ENCODE measurements around the gene C10orf62. TPM values are rescaled to one million over a fixed set of nuclear protein-coding genes. Genes with fewer than 3 reads are reported as not detected.

C10orf62 gene, protein sequence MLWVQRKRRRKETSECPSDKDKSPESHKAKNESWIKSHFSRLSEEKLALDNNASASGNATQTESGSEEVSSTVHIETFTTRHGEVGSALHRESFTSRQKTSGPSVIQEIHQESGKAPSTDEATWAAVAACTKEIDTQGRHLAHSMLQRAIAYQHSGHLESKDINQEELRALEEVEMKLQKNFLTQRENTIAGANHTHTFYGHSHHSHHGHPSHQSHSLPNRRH
- total RNA-seq (2011; cell fraction: chromatin; rRNA removed; ENCODE audit: low replicate concordance): not detected in 2 replicates
- not detected in 2 replicates for total RNA-seq (2011; cell fraction: nucleolus; rRNA removed)
- total RNA-seq (2011; cell fraction: nucleoplasm; rRNA removed): not detected in 2 replicates
- total RNA-seq (2014; rRNA removed) (not detected in 2 replicates), total RNA-seq (2014; rRNA removed; fragmentation: Illumina TruSeq; extraction: Trizol) (not detected in 2 replicates), total RNA-seq (2015; rRNA removed; fragmentation: Illumina TruSeq; extraction: Trizol) (not detected in 2 replicates), total RNA-seq (2021) (not detected in 2 replicates), polyA plus RNA-seq (2011; rRNA removed) (not detected in 2 replicates), polyA plus RNA-seq (2014; fragmentation: Illumina TruSeq; extraction: Trizol) (not detected in 2 replicates), polyA plus RNA-seq (2014; fragmentation: Nextera tagmentation; extraction: Ambion mirVana) (not detected), polyA plus RNA-seq (2014; rRNA removed) (not detected in 2 replicates), polyA minus RNA-seq (2011; rRNA and poly(A)+ RNA removed) (not detected in 2 replicates), Bru-seq, nascent RNA (percentile 22 among the genes with signal in this experiment), BruChase-seq, experiment 1, labeled RNA remaining after a 2-hour chase (not detected), BruChase-seq, experiment 2, labeled RNA remaining after a 6-hour chase (not detected)
- not detected in 2 replicates for polyA plus RNA-seq (2011; cell fraction: cytosol; rRNA removed)
- polyA plus RNA-seq (2011; cell fraction: nucleus; rRNA removed): not detected in 2 replicates
- polyA plus RNA-seq (2012): not detected in 2 replicates
- not detected in 2 replicates for polyA minus RNA-seq (2011; cell fraction: cytosol; rRNA and poly(A)+ RNA removed)
- polyA minus RNA-seq (2011; cell fraction: nucleus; rRNA and poly(A)+ RNA removed): not detected in 2 replicates
- long read RNA-seq, experiment 1: 0 reads
- long read RNA-seq, experiment 2: 0 reads
- long read RNA-seq, experiment 3: 0 reads

- in situ Hi-C loops (cut with MboI): no loop called here
- ChIA-PET POLR2A (interaction anchor here (0.7 kb wide), 1 partner anchor 15 kb away, joined by 3 read pairs; no protein-coding TSS in a partner anchor), CTCF (ENCODE audit: low intra/inter-chr PET ratio) (no interaction called here)
- DNase-seq (ENCODE audit: extremely low read depth in 1 of 4, low spot score in 3 of 4) (no peak), FAIRE-seq (no peak), ATAC-seq (no peak)
- H3K79me2 ChIP-seq (ENCODE audit: control insufficient read depth, insufficient read depth, low read length): no peaks in the 10 kb centered on the region
- no peak for TF ChIP-seq ZBTB1 (CRISPR knock-in tag; IDR thresholded peaks at IDR 0.05; ENCODE audit: borderline replicate concordance, low read depth)
- no peak for TF ChIP-seq TAF15 (IDR thresholded peaks at IDR 0.05; ENCODE audit: low read depth, low read length)
- no peak for TF ChIP-seq BRF1 (IDR thresholded peaks at IDR 0.05; ENCODE audit: borderline replicate concordance, extremely low read depth, insufficient read length)
- TF ChIP-seq ZNF75A (CRISPR knock-in tag; IDR thresholded peaks at IDR 0.05): no peak
- TF ChIP-seq ZZZ3 (IDR thresholded peaks at IDR 0.05): no peak
- no peak for TF ChIP-seq ZNF785 (CRISPR knock-in tag; IDR thresholded peaks at IDR 0.05)
- no peak for TF ChIP-seq ETV1 (tag; conservative IDR thresholded peaks at IDR 0.05; ENCODE audit: low read depth)
- no peak for TF ChIP-seq RBM14 (IDR thresholded peaks at IDR 0.05; ENCODE audit: borderline replicate concordance, insufficient read depth, low read depth, low read length)
- no peak for TF ChIP-seq GATAD2A (IDR thresholded peaks at IDR 0.05)
- TF ChIP-seq, protein P1, sequence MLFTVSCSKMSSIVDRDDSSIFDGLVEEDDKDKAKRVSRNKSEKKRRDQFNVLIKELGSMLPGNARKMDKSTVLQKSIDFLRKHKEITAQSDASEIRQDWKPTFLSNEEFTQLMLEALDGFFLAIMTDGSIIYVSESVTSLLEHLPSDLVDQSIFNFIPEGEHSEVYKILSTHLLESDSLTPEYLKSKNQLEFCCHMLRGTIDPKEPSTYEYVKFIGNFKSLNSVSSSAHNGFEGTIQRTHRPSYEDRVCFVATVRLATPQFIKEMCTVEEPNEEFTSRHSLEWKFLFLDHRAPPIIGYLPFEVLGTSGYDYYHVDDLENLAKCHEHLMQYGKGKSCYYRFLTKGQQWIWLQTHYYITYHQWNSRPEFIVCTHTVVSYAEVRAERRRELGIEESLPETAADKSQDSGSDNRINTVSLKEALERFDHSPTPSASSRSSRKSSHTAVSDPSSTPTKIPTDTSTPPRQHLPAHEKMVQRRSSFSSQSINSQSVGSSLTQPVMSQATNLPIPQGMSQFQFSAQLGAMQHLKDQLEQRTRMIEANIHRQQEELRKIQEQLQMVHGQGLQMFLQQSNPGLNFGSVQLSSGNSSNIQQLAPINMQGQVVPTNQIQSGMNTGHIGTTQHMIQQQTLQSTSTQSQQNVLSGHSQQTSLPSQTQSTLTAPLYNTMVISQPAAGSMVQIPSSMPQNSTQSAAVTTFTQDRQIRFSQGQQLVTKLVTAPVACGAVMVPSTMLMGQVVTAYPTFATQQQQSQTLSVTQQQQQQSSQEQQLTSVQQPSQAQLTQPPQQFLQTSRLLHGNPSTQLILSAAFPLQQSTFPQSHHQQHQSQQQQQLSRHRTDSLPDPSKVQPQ (CRISPR knock-in tag; IDR thresholded peaks at IDR 0.05; ENCODE audit: borderline replicate concordance): no peak
- TF ChIP-seq TEAD4 (IDR thresholded peaks at IDR 0.05; ENCODE audit: low read length): no peak
- TF ChIP-seq TEAD4 (CRISPR knock-in tag; IDR thresholded peaks at IDR 0.05; ENCODE audit: borderline replicate concordance): no peak
- no peaks in the 10 kb centered on the region for H3K36me3 ChIP-seq (ENCODE audit: control insufficient read depth, insufficient read depth, low read length)
- H4K20me1 ChIP-seq (replicated peaks; ENCODE audit: control insufficient read depth, insufficient read depth, low read length): no peaks in the 10 kb centered on the region
- H3K4me3 ChIP-seq: no peak within 1 kb of the TSS
- H3K9ac ChIP-seq (ENCODE audit: insufficient read depth in 1 of 2, low read depth in 2 of 2, low read length in 2 of 2): peak within 1 kb of the TSS in 1 of 2 experiments; percentile 26; a peak in 1 of 4 replicates
- 40% methylated on average over 1 of the region's 3 CpGs for WGBS (ENCODE audit: insufficient coverage, low coverage, missing lambda C conversion rate)
- no TSS peak for BruUV-seq (replicated peaks)
- no peak within 1 kb of the TSS for H3K27ac ChIP-seq (ENCODE audit: extremely low read depth, low read depth, low read length)
- intact Hi-C loops (cut with micrococcal nuclease): no loop called here
- no peaks in the 10 kb centered on the region for H3K9me3 ChIP-seq (replicated peaks; ENCODE audit: control insufficient read depth, insufficient read depth, low read depth, low read length)
- H3K9me1 ChIP-seq (ENCODE audit: control insufficient read depth, insufficient read depth, low read length): no peaks in the 10 kb centered on the region
- H3K4me2 ChIP-seq (ENCODE audit: insufficient read depth, low read length): no peak within 1 kb of the TSS
- H2AFZ ChIP-seq (ENCODE audit: low read depth, low read length): no peak within 1 kb of the TSS
- no peaks in the 10 kb centered on the region for H3K27me3 ChIP-seq (ENCODE audit: control insufficient read depth in 2 of 2, insufficient read depth in 2 of 2, low read length in 2 of 2)
- H3K4me1 ChIP-seq (replicated peaks in 1 of 2; ENCODE audit: control insufficient read depth in 2 of 2, insufficient read depth in 2 of 2, low read length in 2 of 2): no peaks in the 10 kb centered on the region; a peak in 2 of 5 replicates
Measured at GRCh38 chr10:97589479-97589878, at the start of gene C10orf62. C10orf62 (plus strand) TSS chr10:97589721; CDS start chr10:97589898, 177 bp downstream.

All from K562 (cell line).